Activated T-cell treated with anti-CD3 and anti-CD28 coated beads, Interleukin-2, amount 50 U/mL, for 72 hours (primary cell): ENCODE data around the gene MBP. TPM values are rescaled to one million over a fixed set of nuclear protein-coding genes. Genes with fewer than 3 reads are reported as not detected.

Source experiments
- ATAC-seq, 2 donors: fragments of 150-1000 bp; cut with Tn5 transposase; replicated peaks in 1 of 2; 2 replicates each; pipeline ENCODE4 v1.10.0; 2021; ENCODE audit warnings: moderate library complexity in 2 of 2, mild to moderate bottlenecking in 1 of 2
- DNase-seq, 2 donors: peaks; one replicate each; pipeline ENCODE4 v3.0.0; 2021 to 2022; ENCODE audit warnings: mixed read lengths in 1 of 2
- H3K27ac Mint-ChIP-seq: one replicate; pipeline ENCODE4 v1.8.0; 2022; ENCODE audit warnings: mild to moderate bottlenecking, moderate library complexity, mixed read lengths
- H3K27me3 Mint-ChIP-seq: one replicate; pipeline ENCODE4 v1.8.0; 2022; ENCODE audit warnings: low read depth, mixed read lengths
- H3K36me3 Mint-ChIP-seq, 2 donors: one replicate each; pipeline ENCODE4 v1.8.0; 2022; ENCODE audit warnings: mixed read lengths in 2 of 2, mild to moderate bottlenecking in 1 of 2; ENCODE audit not compliant: insufficient read depth in 2 of 2
- H3K4me1 Mint-ChIP-seq: one replicate; pipeline ENCODE4 v1.8.0; 2022; ENCODE audit warnings: low read depth, mixed read lengths
- H3K4me3 Mint-ChIP-seq, 2 donors: one replicate each; pipeline ENCODE4 v1.8.0; 2022; ENCODE audit warnings: mild to moderate bottlenecking in 2 of 2, mixed read lengths in 2 of 2, moderate library complexity in 2 of 2
- H3K9me3 Mint-ChIP-seq, 2 donors: one replicate each; pipeline ENCODE4 v1.8.0; 2022; ENCODE audit warnings: mixed read lengths in 2 of 2
- total RNA-seq, 2 donors: library from RNA; stranded (reverse); gene quantifications; one replicate each; pipeline ENCODE4 v1.2.3, GENCODE V29; 2022

Gene MBP
- total RNA-seq, 2 donors from 2014 or later = 101 to 107 TPM

DNA sequence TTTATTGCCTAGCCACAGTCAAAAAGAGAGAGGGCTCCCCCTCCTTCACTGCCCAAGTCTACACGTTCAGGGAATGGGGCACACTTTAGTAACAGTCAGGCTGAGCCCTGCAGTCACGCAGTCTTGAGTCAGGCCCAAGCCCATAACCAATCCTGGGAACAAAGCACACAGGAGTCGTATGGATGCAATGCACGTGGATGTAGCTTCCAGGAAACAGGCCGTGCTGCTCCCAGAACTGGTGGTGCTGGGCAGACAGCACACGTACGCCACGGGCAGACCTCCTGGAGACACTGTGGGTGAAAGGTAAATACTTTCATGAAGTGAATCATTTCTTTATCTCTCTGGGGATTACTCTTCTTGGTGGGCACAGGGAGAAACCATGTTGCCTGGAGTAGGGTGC, 30.0 kb upstream of the MBP start:
- Mint-ChIP-seq H3K9me3 (no peaks in the 10 kb centered on the region), H3K27ac (no peak overlapping the region), H3K27me3 (peaks cover 5% of the 10 kb centered on the region), H3K4me3 (no peak overlapping the region), H3K4me1 (no peaks in the 10 kb centered on the region), H3K36me3 (no peaks in the 10 kb centered on the region)
- no peak for ATAC-seq
- no peak for DNase-seq

DNA sequence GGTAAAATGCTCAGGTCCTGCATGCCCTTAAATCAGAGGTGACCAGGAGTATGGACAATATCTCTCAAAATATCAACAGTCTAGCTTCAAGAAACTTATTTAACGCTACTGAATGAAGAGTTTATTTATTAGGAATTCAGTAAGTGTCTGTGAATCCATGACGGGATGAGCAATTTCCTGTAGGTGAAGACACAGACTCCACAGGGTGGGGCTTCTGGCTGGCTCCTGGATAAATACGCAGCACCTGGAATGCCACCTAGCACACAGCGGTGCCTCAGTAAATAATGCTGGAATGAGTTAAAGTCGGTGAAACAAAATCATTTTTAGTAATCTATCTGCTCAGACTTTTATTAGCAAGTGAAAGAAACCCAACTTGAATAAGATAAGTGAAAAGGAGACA, 29.4 kb upstream of the MBP start:
- Mint-ChIP-seq H3K27me3 (peaks cover 5% of the 10 kb centered on the region), H3K4me1 (no peaks in the 10 kb centered on the region), H3K4me3 (no peak overlapping the region), H3K36me3 (no peaks in the 10 kb centered on the region), H3K27ac (no peak overlapping the region), H3K9me3 (no peaks in the 10 kb centered on the region)
- ATAC-seq (no peak), DNase-seq (no peak)

DNA sequence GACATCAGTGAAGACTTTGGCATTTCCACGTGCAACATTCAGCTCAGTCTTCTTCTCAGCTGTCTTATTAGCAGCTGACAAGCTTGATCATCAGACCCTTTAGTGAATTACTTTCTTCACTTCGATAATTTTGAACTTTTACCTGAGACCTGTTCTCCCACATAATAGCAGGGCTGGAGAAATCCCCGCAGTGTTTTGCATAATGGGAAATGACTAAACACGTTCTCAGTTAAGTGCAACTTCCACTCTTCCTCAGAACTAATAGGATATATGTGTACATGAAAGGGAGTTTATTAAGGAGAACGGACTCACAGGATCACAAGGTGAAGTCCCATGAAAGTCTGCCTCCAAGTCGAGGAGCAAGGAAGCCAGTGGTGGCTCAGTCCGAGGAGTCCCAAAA, 28.8 kb upstream of the MBP start:
- Mint-ChIP-seq H3K4me1 (no peaks in the 10 kb centered on the region), H3K4me3 (no peak overlapping the region), H3K36me3 (no peaks in the 10 kb centered on the region)

DNA sequence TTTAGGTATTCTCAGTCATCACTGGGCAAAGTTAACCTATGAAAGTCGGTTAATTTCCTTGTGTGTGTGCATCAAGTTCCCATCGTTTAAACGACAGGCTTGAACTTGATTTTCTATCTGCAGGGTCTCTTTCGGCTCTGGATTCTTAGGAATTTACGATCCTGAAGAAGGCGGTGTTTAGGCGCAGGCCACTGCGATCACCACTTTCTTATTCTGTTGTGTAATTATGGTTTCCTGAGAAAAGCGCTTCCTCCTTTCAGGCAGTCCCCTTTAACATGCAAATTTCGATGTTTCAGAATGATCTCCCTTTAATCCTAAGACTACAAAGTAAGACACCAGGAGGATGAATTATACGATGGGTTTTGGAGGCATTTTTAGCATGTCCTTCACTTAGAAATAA, 27.9 kb upstream of the MBP start:
- ATAC-seq (no peak), DNase-seq (no peak)
- H3K4me3 Mint-ChIP-seq = no peak overlapping the region
- no peaks in the 10 kb centered on the region for H3K4me1 Mint-ChIP-seq
- no peaks in the 10 kb centered on the region for H3K36me3 Mint-ChIP-seq
- H3K27ac Mint-ChIP-seq = no peak overlapping the region
- H3K9me3 Mint-ChIP-seq = no peaks in the 10 kb centered on the region
- no peaks in the 10 kb centered on the region for H3K27me3 Mint-ChIP-seq

More for the DNA sequence above, 28.8 kb upstream of the MBP start:
- Mint-ChIP-seq H3K27ac (no peak overlapping the region), H3K9me3 (no peaks in the 10 kb centered on the region), H3K27me3 (peaks cover 4% of the 10 kb centered on the region)
- DNase-seq (no peak), ATAC-seq (no peak)

DNA sequence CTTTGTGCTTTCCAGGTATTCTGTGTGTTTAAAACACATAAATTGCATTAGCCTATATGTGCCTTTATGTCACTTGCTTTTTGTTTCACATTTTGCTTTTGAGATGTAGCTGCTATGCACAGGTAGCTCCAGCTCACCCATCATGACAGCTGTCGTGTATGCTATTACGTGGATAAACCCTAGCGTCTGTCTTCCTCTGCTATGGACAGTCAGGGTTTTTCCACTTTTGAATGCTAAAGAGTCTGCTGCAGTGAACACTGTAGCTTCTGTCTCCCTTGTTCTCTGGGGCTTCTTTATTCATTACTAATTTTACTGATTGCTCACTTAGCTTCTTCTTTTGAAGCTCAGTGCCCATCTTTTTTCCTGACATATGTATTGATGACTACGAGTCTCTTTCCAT, 24.7 kb upstream of the MBP start:
- Mint-ChIP-seq H3K27me3 (no peaks in the 10 kb centered on the region), H3K27ac (no peak overlapping the region), H3K4me1 (peaks cover 5% of the 10 kb centered on the region), H3K9me3 (no peaks in the 10 kb centered on the region), H3K4me3 (no peak overlapping the region), H3K36me3 (no peaks in the 10 kb centered on the region)
- ATAC-seq (no peak), DNase-seq (no peak)

GRCh38 chr18:77155031-77155430, 22.4 kb upstream of the MBP start:
- peaks cover 17% of the 10 kb centered on the region for H3K4me1 Mint-ChIP-seq
- no peak overlapping the region for H3K27ac Mint-ChIP-seq
- H3K9me3 Mint-ChIP-seq = no peaks in the 10 kb centered on the region
- DNase-seq (no peak), ATAC-seq (no peak)
- H3K27me3 Mint-ChIP-seq = no peaks in the 10 kb centered on the region
- no peak overlapping the region for H3K4me3 Mint-ChIP-seq
- no peaks in the 10 kb centered on the region for H3K36me3 Mint-ChIP-seq

- H3K36me3 Mint-ChIP-seq = no peaks in the 10 kb centered on the region
- H3K27me3 Mint-ChIP-seq = no peaks in the 10 kb centered on the region
- no peaks in the 10 kb centered on the region for H3K9me3 Mint-ChIP-seq
- ATAC-seq = no peak
- H3K27ac Mint-ChIP-seq = no peak overlapping the region
- DNase-seq = no peak
- H3K4me3 Mint-ChIP-seq = no peak overlapping the region
- peaks cover 21% of the 10 kb centered on the region for H3K4me1 Mint-ChIP-seq
Observed at GRCh38 chr18:77153404-77153803, 20.8 kb upstream of the MBP start.

DNA sequence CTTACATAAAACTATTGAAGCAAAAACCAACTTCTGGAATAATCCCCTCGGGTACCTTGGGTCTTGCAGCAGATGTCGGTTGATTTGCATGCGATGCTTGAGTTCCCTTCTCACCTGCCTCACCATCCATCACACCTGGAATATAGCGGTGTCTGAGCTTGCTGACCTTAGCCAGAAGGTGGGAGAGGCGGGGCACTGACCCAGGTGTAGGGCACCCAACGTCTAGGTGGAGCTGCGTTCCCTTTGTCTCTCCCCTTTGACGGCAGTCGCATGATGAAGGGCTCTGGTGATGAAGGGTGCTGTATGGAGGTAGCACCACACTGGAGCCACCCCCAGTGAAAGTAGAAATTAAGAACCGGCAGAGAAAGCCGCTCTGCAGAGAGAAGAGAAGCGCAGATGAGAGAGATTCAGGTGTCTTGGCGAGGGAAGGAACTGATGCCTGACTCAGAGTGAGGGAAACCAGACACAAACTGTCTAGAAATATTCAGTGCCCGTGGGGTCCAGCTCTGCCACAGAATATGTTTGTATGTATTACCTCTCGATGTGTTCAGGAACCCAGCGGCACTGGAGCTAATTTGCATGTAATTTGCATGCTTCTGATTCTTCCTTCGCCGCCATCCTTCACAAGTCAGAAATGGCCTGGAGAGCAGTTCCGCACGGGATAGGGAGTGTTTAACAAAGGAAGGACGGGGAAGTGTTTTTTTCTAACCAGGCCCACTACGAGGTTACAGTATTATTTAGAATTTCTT, 19.4 kb upstream of the MBP start:
- no peaks in the 10 kb centered on the region for H3K27me3 Mint-ChIP-seq
- H3K27ac Mint-ChIP-seq = no peak overlapping the region
- no peak for DNase-seq
- ATAC-seq = no peak
- H3K36me3 Mint-ChIP-seq = no peaks in the 10 kb centered on the region
- peaks cover 35% of the 10 kb centered on the region for H3K4me1 Mint-ChIP-seq
- no peaks in the 10 kb centered on the region for H3K9me3 Mint-ChIP-seq
- no peak overlapping the region for H3K4me3 Mint-ChIP-seq

DNA sequence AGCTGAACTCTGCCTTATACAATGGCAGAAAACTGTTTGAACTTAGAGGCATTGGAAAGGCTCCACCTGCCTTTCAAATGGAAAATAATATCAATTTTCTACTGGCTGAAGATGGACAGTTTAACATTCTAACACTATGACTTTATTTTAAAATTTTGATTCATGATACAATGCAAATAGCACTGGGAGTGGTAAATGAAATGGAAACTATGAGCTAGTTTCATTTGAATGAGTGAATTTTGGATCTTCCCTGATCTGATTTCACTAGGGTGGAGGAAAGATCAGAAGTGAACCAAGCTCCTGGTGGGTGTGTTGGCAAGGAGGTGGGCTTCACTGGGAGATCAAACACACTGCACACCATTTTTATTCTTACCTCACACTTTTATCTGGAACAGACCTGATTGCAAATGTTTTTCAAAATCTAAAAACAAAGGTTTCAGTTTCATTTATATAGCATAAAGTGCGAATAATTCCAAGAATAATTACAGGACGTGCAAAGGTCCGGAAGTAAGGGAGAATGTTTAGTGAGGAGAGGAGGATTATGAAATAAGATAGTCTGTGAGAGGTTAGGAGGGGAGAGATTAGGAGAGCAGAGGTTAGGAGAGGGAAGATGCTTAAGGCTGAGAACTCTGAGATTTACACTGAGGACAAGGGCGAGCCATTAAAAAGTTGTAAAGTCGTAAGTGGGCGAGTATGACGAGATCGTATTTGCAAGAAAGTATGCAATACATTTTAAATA, 18.6 kb upstream of the MBP start:
- no peak for ATAC-seq
- Mint-ChIP-seq H3K27me3 (no peaks in the 10 kb centered on the region), H3K9me3 (no peaks in the 10 kb centered on the region), H3K4me1 (peaks cover 43% of the 10 kb centered on the region), H3K4me3 (peak overlapping the region in 1 of 2 donors; percentile 12), H3K27ac (no peak overlapping the region), H3K36me3 (no peaks in the 10 kb centered on the region)
- DNase-seq = no peak

GRCh38 chr18:77150588-77150987, 18.0 kb upstream of the MBP start:
- Mint-ChIP-seq H3K27me3 (no peaks in the 10 kb centered on the region), H3K4me1 (peaks cover 49% of the 10 kb centered on the region), H3K36me3 (no peaks in the 10 kb centered on the region), H3K4me3 (no peak overlapping the region), H3K9me3 (no peaks in the 10 kb centered on the region), H3K27ac (no peak overlapping the region)
- DNase-seq (no peak), ATAC-seq (no peak)

DNA sequence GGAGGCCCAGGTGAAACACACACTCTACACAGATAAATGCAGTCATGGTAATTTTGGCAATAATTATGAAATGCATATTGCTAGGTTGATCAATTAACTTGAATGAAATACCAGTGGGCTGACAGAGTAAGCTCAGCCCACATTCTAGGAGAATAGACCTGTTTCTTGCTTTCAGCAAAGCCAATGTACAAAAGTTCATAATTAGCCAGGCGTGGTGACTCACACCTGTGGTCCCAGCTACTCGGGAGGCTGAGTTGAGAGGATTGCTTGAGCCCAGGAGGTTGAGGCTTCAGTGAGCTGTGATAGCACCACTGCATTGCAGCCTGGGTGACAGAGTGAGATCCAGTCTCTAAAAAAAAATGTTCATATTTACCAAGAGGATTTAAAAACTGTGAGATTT, 15.7 kb upstream of the MBP start:
- Mint-ChIP-seq H3K4me1 (peaks cover 45% of the 10 kb centered on the region), H3K4me3 (no peak overlapping the region), H3K27me3 (no peaks in the 10 kb centered on the region), H3K36me3 (peaks cover 9 to 15% of the 10 kb centered on the region in 2 donors), H3K9me3 (peaks cover 6 to 10% of the 10 kb centered on the region in 2 donors), H3K27ac (no peak overlapping the region)
- ATAC-seq = no peak
- DNase-seq = no peak

DNA sequence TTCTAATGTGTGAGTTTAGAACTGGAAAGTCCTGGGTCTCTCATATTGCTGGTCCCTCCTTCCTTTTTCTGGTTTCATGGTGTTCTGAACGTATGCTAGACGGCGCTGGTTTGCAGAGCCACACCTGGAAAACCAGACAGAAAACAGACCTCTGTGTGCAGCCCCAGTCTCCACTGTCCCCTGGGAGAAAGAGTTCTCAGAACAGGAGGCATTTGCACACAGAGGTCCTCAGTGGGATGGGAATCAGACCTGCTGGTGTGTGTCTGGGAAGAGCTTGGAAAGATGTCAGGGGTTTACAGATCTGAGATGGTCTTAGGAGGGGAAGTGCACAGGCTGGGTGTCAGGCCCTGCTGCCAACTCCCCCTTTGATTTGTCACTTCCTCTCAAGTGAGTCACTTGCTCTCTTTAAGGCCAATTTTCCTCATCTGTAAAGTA, 14.9 kb upstream of the MBP start:
- peaks cover 12 to 21% of the 10 kb centered on the region in 2 donors for H3K36me3 Mint-ChIP-seq
- H3K4me1 Mint-ChIP-seq = peaks cover 45% of the 10 kb centered on the region
- H3K27ac Mint-ChIP-seq = peak overlapping the region; percentile 79
- ATAC-seq (peak; percentile 77 to 86), DNase-seq (peak in 1 of 2 donors; percentile 27)
- peak overlapping the region; percentile 42 to 64 for H3K4me3 Mint-ChIP-seq
- H3K9me3 Mint-ChIP-seq = peaks cover 7 to 13% of the 10 kb centered on the region in 2 donors
- H3K27me3 Mint-ChIP-seq = no peaks in the 10 kb centered on the region

DNA sequence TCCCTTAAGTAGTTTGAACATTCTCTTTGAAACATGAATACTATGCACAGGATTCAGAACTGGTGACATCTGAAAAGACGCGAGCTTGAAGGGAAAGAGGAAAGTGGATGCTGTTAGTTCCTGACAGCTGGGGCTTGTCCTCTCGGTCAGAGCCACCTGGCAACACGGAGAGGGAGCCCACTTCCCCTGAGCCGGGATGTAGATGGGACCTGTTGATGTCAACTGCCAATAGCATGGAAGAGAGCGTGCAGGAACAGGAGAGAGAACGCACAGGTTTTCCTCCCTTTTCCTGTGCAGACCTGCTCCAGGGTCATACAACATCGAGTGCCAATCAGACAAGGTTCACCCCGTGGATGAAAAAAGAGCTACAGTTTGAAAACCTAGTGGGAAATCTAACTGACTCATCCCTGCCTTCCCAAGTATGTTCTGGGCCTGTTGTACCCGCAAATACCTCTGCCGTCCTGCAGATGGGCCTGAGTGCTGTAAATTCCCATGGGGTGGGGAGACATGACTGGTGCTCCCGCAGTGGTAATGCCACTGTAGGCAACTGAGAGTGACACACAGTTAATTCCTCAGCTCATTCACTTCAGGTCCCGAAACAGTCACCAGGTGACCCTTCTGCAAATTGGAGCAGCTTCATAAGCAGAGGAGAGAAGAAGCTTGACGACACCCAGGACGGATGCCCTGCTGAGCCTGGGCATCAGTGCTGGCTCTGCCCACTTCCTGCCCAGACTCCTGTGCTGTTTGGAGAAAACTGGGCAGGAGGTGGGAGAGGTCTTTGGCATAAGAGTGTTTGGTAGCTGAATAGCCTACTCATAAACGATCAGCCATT, 13.9 kb upstream of the MBP start:
- DNase-seq (no peak), ATAC-seq (no peak)
- peaks cover 15 to 26% of the 10 kb centered on the region in 2 donors for H3K36me3 Mint-ChIP-seq
- no peak overlapping the region for H3K4me3 Mint-ChIP-seq
- H3K4me1 Mint-ChIP-seq = peaks cover 53% of the 10 kb centered on the region
- H3K27ac Mint-ChIP-seq = no peak overlapping the region
- H3K27me3 Mint-ChIP-seq = no peaks in the 10 kb centered on the region
- peaks cover 11 to 18% of the 10 kb centered on the region in 2 donors for H3K9me3 Mint-ChIP-seq
